GM19099 (cell line): ENCODE measurements around the gene NEGR1.

ENCODE experiments used
- POLR2A ChIP-seq: IDR thresholded peaks from 3 replicates; pipeline ENCODE4 v1.6.1; 2011; ENCODE audit warnings: low read depth; ENCODE audit not compliant: insufficient read length; ENCODE audit errors: extremely low read depth

NEGR1 gene

DNA sequence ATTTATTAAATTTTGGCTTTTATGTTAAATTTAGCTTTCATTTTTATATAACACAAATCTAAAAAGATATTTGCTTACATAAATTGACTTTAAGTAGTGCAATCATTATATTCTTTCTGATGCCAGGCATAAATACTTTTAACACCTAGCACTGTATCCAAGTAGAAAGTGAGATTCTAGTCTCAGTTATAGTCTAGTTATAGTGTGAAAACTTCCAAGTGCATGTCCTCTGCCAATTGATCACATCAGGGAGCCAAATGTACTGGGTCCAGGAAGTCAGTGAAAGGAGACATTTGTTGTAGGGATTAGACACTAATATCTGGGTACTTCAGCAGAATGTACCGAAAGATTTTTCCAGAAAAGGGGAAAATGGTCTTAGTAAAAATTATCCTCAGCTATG is 910.8 kb downstream of the NEGR1 start:
- TF ChIP-seq POLR2A, result no peak

DNA sequence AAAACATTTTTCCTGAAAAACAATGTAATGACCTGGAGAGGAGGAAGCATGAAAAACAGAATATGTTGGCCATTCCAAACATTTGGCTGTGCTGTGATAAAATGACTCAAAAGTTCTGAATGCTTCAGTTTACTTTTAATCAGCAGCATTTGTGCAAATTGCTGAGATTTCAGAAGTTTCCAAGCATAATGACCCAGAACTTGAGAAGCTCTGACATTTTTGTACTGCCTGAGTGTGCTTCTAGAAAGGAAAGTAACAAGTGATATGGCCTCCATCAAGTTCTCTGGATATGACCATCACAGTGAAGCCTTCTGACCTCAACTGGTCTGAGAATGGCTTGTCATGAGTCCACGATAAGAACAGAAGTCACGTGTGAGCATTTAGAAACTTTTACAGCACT is 918.1 kb downstream of the NEGR1 start:
- no peak for TF ChIP-seq POLR2A

DNA sequence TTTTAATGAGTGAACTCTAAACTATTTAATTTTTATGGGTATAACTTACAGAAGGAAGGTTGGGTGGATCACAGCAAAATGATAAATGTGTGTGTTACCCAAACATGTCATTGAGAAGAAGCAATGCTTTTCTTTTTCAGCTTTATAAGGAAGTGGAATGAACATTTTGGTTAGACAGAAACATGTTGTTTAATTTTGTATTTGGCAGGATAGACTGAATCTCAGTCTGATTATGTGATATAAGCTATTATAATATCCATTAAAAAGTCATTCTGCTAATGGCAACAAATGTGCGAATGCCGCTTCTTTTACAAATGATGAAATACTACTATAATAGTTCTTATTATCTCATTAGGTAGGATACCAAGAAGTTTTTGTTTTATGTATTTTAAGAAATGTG is 919.6 kb downstream of the NEGR1 start:
- TF ChIP-seq POLR2A, result no peak

DNA sequence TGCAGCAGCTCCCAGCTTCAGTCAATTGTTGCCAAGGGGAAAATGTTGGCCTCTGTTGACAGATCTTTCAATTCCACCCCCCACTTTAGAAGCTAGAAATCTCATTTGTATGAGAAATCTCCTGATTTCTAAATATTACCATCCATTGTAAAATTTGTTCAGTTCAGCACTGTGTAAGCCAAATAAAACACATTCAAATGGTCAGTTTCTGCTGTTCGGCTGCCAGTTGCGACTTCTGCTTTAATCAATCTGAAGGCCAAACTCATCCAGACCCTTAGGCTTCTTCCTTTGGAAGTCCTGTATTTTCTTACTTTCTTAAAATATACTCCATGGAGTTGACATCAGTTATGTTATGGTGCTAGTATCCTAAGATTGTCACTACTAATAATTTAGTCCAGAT is 920.3 kb downstream of the NEGR1 start:
- no peak for TF ChIP-seq POLR2A

DNA sequence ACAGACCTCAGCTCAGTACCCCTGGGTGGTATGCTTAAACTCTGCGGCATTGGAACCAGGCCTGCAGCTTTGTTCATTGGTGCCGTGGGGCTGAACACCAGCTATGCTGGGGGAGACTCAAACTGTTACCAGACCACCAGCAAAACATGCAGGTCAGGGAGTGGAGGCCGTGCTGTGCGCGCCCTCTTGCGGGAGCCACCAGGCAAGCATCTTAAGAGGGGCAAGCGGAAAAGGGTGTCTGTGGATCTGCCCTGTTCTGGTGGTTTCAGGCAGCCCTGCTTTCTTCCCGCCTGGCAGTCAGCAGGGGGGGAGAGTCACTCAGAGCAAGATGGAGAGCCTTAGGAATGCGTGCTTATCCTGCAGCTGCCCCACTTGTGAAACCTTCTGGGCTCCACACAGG is 924.6 kb downstream of the NEGR1 start:
- no peak for TF ChIP-seq POLR2A

DNA sequence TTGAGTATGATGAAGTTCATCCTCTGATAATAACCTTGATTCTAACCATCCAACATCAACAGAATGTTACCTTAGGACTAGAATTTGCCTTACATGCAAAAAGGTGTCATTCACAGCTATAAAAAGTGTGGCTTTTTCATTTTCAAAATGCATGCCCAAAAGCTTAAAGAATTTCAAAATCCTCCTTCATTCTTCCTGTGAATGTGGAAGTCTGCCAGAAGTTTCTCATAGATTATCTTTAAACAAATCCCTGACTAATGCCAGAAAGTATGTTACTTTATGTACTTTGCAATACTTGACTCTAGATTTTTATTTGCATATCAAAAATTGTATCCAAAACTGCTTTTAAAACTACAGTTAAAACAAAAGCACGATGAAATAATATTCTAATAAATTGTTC is 930.9 kb downstream of the NEGR1 start:
- no peak for TF ChIP-seq POLR2A

DNA sequence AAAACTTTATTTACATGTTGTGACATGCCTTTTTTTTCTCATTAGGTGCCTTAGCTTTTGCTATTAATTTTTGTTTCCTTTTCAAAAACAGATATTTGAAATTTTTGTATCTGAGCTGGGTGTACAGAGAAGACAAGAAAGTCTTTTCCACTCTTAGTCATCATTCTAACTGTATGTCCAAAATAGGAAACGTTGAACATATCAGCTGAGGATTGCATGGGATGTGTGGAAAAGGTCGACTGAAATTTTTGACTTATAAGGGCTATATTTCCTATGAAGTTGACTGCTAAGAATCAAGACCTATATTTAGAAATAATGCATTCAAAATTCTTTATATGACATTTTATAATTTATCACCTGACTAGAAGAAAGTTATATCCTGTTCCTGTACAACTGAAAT is 931.5 kb downstream of the NEGR1 start:
- no peak for TF ChIP-seq POLR2A

DNA sequence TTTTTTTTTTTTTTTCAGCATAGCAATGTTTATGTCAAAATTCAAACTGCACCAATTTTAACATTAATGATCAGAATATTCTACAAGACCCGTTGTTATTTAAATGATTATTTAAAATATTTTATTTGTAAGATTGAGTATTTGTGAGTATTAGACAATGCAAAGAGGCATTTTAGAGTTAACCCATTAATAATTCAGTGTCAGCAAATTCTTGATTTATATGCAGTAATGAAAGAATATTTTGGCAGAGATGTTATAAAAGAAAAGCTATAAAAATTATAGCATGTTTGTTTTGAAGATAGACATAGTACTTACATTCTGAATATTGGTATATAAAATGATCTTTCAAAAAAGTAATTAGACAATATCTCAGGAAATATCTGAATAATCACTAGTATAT is 932.0 kb downstream of the NEGR1 start:
- no peak for TF ChIP-seq POLR2A
